ENCODE results near the gene OR5D18. TPM values are rescaled to one million over a fixed set of nuclear protein-coding genes. Genes with fewer than 3 reads are reported as not detected.

The OR5D18 gene
- total RNA-seq: not detected

GRCh38 chr11:55819330-55819729, at the start of gene OR5D18:
TSS of gene OR5D18 (plus strand) at chr11:55819630. CDS start at chr11:55819630, 0 bp downstream.
- H3K36me3 ChIP-seq: no peaks in the 10 kb centered on the region
- no peak for TF ChIP-seq POLR2A (IDR thresholded peaks at IDR 0.05)
- TF ChIP-seq CTCF (IDR thresholded peaks at IDR 0.05): no peak
- no peaks in the 10 kb centered on the region for H3K27me3 ChIP-seq
- no peak within 1 kb of the TSS for H3K27ac ChIP-seq
- H3K9me3 ChIP-seq: no peaks in the 10 kb centered on the region
- 78 to 85% methylated on average over 5 of the region's 5 CpGs for WGBS, 2 donors
- DNase-seq: no peak
- H3K4me3 ChIP-seq: no peak within 1 kb of the TSS
- intact Hi-C loops (cut with DNase I): no loop called here
- H3K4me1 ChIP-seq: no peaks in the 10 kb centered on the region

- no peak within 1 kb of the TSS for H3K4me3 ChIP-seq
- H3K36me3 ChIP-seq: no peaks in the 10 kb centered on the region
- H3K27ac ChIP-seq: no peak within 1 kb of the TSS
- no peaks in the 10 kb centered on the region for H3K4me1 ChIP-seq
- DNase-seq: no peak
- no peaks in the 10 kb centered on the region for H3K27me3 ChIP-seq
- H3K9me3 ChIP-seq: no peaks in the 10 kb centered on the region
- intact Hi-C loops (cut with DNase I): no loop called here
- TF ChIP-seq CTCF (IDR thresholded peaks at IDR 0.05) (no peak), POLR2A (IDR thresholded peaks at IDR 0.05) (no peak)
These were observed 46.3 kb upstream of the OR5D18 start, which contains the start of gene OR5D13 for GRCh38 chr11:55773138-55773537. TSS of gene OR5D13 (plus strand) at chr11:55773438. CDS start at chr11:55773438, 0 bp downstream.

GRCh38 chr11:55791606-55792005, 27.8 kb upstream of the OR5D18 start:
- WGBS, 2 donors: 79 to 83% methylated on average over 1 of the region's 1 CpG

GRCh38 chr11:55793321-55793720, 26.1 kb upstream of the OR5D18 start:
- H3K27ac ChIP-seq: no peak overlapping the region
- TF ChIP-seq CTCF (IDR thresholded peaks at IDR 0.05) (no peak), POLR2A (IDR thresholded peaks at IDR 0.05) (no peak)
- H3K9me3 ChIP-seq: peaks cover 0 to 4% (median 0%) of the 10 kb centered on the region in 3 donors
- no peak overlapping the region for H3K4me3 ChIP-seq
- intact Hi-C loops (cut with DNase I): no loop called here
- H3K27me3 ChIP-seq: no peaks in the 10 kb centered on the region
- no peaks in the 10 kb centered on the region for H3K36me3 ChIP-seq
- no peaks in the 10 kb centered on the region for H3K4me1 ChIP-seq
- no peak for DNase-seq
- 42 to 50% methylated on average over 2 of the region's 2 CpGs for WGBS, 2 donors

More at GRCh38 chr11:55791606-55792005, 27.8 kb upstream of the OR5D18 start:
- DNase-seq: no peak
- no peak for TF ChIP-seq CTCF (IDR thresholded peaks at IDR 0.05)
- no peak overlapping the region for H3K4me3 ChIP-seq
- intact Hi-C loops (cut with DNase I): no loop called here
- no peaks in the 10 kb centered on the region for H3K4me1 ChIP-seq
- H3K27me3 ChIP-seq: no peaks in the 10 kb centered on the region
- H3K36me3 ChIP-seq: no peaks in the 10 kb centered on the region
- H3K9me3 ChIP-seq: peaks cover 0 to 4% (median 0%) of the 10 kb centered on the region in 3 donors
- H3K27ac ChIP-seq: no peak overlapping the region

- no peak for TF ChIP-seq POLR2A (IDR thresholded peaks at IDR 0.05)
- no peak for TF ChIP-seq CTCF (IDR thresholded peaks at IDR 0.05)
- Histone ChIP-seq H3K27me3 (no peaks in the 10 kb centered on the region), H3K4me1 (no peaks in the 10 kb centered on the region), H3K9me3 (peaks cover 0 to 4% (median 0%) of the 10 kb centered on the region in 3 donors), H3K4me3 (no peak within 1 kb of the TSS), H3K27ac (no peak within 1 kb of the TSS), H3K36me3 (no peaks in the 10 kb centered on the region)
- DNase-seq: no peak
- intact Hi-C loops (cut with DNase I): no loop called here
These were observed 24.2 kb upstream of the OR5D18 start, which contains the start of gene OR5D14 for GRCh38 chr11:55795256-55795655. TSS of gene OR5D14 (plus strand) at chr11:55795556. CDS start at chr11:55795556, 0 bp downstream.

Measured in esophagus squamous epithelium (tissue), 5 donors.